Stimulated activated CD4-positive, alpha-beta T cell treated with anti-CD3 and anti-CD28 coated beads, Interleukin-2, amount 100 ng/mL, for 48 hours (primary cell): ENCODE data around the gene MRM2.
A peak's percentile ranks its signal among the peaks of the same experiment; 100 is the strongest.

Experiments
- DNase-seq, 2 donors: peaks; one replicate each; pipeline ENCODE4 v3.0.0-alpha.2; 2020

The MRM2 gene

GRCh38 chr7:2245883-2246675 is 4.1 kb upstream of the MRM2 start:
- no peak for DNase-seq

GRCh38 chr7:2244404-2244995 is 2.5 kb upstream of the MRM2 start:
- DNase-seq, result no peak

GRCh38 chr7:2243458-2243857 is 1.5 kb upstream of the MRM2 start:
- no peak for DNase-seq

- DNase-seq, result peak; percentile 10 to 22
These were observed 780 bp upstream of the MRM2 start for GRCh38 chr7:2242541-2243429.

GRCh38 chr7:2239242-2239641 is 2.8 kb downstream of the MRM2 start:
- no peak for DNase-seq

GRCh38 chr7:2237109-2237602 is 4.8 kb downstream of the MRM2 start:
- DNase-seq, result no peak

GRCh38 chr7:2233926-2234325 is 8.1 kb downstream of the MRM2 start:
- DNase-seq, result no peak

- peak; percentile 84 to 89 for DNase-seq
These were observed 9.1 kb downstream of the MRM2 start, which contains the start of gene MAD1L1 for GRCh38 chr7:2232766-2233520. TSS of gene MAD1L1 (minus strand) at chr7:2232945. CDS start at chr7:2230133, 2,812 bp downstream.

GRCh38 chr7:2231992-2232765 is 9.8 kb downstream of the MRM2 start:
- no peak for DNase-seq

- DNase-seq, result no peak
These were observed 11.1 kb downstream of the MRM2 start for GRCh38 chr7:2230882-2231281.

GRCh38 chr7:2230226-2230625 is 11.8 kb downstream of the MRM2 start:
- DNase-seq, result no peak

- DNase-seq, result no peak
These were observed 12.5 kb downstream of the MRM2 start for GRCh38 chr7:2229467-2229866.

GRCh38 chr7:2228921-2229320 is 13.1 kb downstream of the MRM2 start:
- DNase-seq, result no peak

- DNase-seq, result no peak
These were observed 14.3 kb downstream of the MRM2 start for GRCh38 chr7:2227699-2228098.

- no peak for DNase-seq
These were observed 16.2 kb downstream of the MRM2 start for GRCh38 chr7:2225830-2226229.

GRCh38 chr7:2225336-2225735 is 16.7 kb downstream of the MRM2 start:
- no peak for DNase-seq

- no peak for DNase-seq
These were observed 17.1 kb downstream of the MRM2 start for GRCh38 chr7:2224934-2225333.

- DNase-seq, result no peak
These were observed 17.5 kb downstream of the MRM2 start for GRCh38 chr7:2224491-2224928.

GRCh38 chr7:2223321-2223720 is 18.7 kb downstream of the MRM2 start:
- no peak for DNase-seq

- DNase-seq, result no peak
These were observed 19.5 kb downstream of the MRM2 start for GRCh38 chr7:2222516-2222915.

- DNase-seq, result no peak
These were observed 21.1 kb downstream of the MRM2 start for GRCh38 chr7:2220954-2221353.

GRCh38 chr7:2220506-2220905 is 21.5 kb downstream of the MRM2 start:
- DNase-seq, result no peak
